HEK293 (cell line): ENCODE data around the gene STING1.
A peak's percentile ranks its signal among the peaks of the same experiment; 100 is the strongest.

Source experiments
- CTCF ChIA-PET: fragments of 350-600 bp; formaldehyde crosslinking; extraction: SDS; loops from one replicate; lab custom pipeline; 2021; ENCODE audit warnings: antibody characterized with exemption; lab: Yijun Ruan, JAX
- POLR2A ChIA-PET: fragments of 300-600 bp; formaldehyde crosslinking; extraction: SDS; loops from one replicate; lab custom pipeline; 2020; ENCODE audit warnings: antibody characterized with exemption, inconsistent platforms; lab: Yijun Ruan, JAX
- H3K27ac ChIP-seq: fragments of 200-500 bp; sonication (Bioruptor generic); 2 replicates; pipeline ENCODE4 v1.5.1; 2014; ENCODE audit warnings: low read depth, low read length, control low read depth, inconsistent platforms; ENCODE audit errors: extremely low read depth
- H3K36me3 ChIP-seq, 2 experiments: fragments of 200-500 bp in 1 of 2; sonication (Bioruptor generic) in 1 of 2; 1 replicate in 1 of 2; 2 replicates in 1 of 2; pipeline ENCODE4 v1.5.1; 2014 to 2017; ENCODE audit warnings: inconsistent platforms in 2 of 2, low read length in 2 of 2; ENCODE audit not compliant: control insufficient read depth in 2 of 2, insufficient read depth in 1 of 2
- H3K4me1 ChIP-seq: fragments of 200-500 bp; sonication (Bioruptor generic); 2 replicates; pipeline ENCODE4 v1.5.1; 2014; ENCODE audit warnings: mild to moderate bottlenecking, low read length, inconsistent platforms; ENCODE audit not compliant: control insufficient read depth, insufficient read depth
- H3K4me3 ChIP-seq: 2 replicates; pipeline ENCODE4 v1.5.1; 2011; ENCODE audit warnings: low read depth, mild to moderate bottlenecking, control low read depth, low read length, moderate library complexity
- H3K9me3 ChIP-seq: fragments of 200-500 bp; sonication (Bioruptor generic); 2 replicates; pipeline ENCODE4 v1.5.1; 2014; ENCODE audit warnings: low read depth, low read length, inconsistent platforms; ENCODE audit not compliant: control insufficient read depth, insufficient read depth
- EGR2 ChIP-seq: fragments of 450-650 bp; formaldehyde crosslinking; IDR thresholded peaks from 2 replicates; pipeline ENCODE4 v1.5.1; 2016; ENCODE audit warnings: low read depth, missing biosample characterization, missing genetic modification characterization
- YY1 ChIP-seq: fragments of 450-650 bp; formaldehyde crosslinking; IDR thresholded peaks from 2 replicates; pipeline ENCODE4 v1.5.1; 2018; ENCODE audit warnings: missing biosample characterization, missing genetic modification characterization
- ZBTB8A ChIP-seq: fragments of 450-650 bp; formaldehyde crosslinking; IDR thresholded peaks from 2 replicates; pipeline ENCODE4 v1.5.1; 2016; ENCODE audit warnings: missing biosample characterization, missing genetic modification characterization
- ZIC2 ChIP-seq: fragments of 450-650 bp; formaldehyde crosslinking; IDR thresholded peaks from 2 replicates; pipeline ENCODE4 v1.5.1; 2016; ENCODE audit warnings: missing biosample characterization, missing genetic modification characterization
- ZNF132 ChIP-seq: fragments of 450-650 bp; formaldehyde crosslinking; IDR thresholded peaks from 2 replicates; pipeline ENCODE4 v1.5.1; 2017; ENCODE audit warnings: missing biosample characterization, missing genetic modification characterization, borderline replicate concordance
- ZNF221 ChIP-seq: fragments of 450-650 bp; formaldehyde crosslinking; IDR thresholded peaks from 2 replicates; pipeline ENCODE4 v1.5.1; 2017; ENCODE audit warnings: missing biosample characterization, missing genetic modification characterization, borderline replicate concordance
- ZNF23 ChIP-seq: fragments of 450-650 bp; formaldehyde crosslinking; IDR thresholded peaks from 2 replicates; pipeline ENCODE4 v1.5.1; 2016; ENCODE audit warnings: missing biosample characterization, missing genetic modification characterization, borderline replicate concordance
- ZNF266 ChIP-seq: fragments of 450-650 bp; formaldehyde crosslinking; IDR thresholded peaks from 2 replicates; pipeline ENCODE4 v1.5.1; 2016; ENCODE audit warnings: missing biosample characterization, missing genetic modification characterization, low read depth
- ZNF335 ChIP-seq: fragments of 450-650 bp; formaldehyde crosslinking; conservative IDR thresholded peaks from 2 replicates; pipeline ENCODE4 v1.5.1; 2016; ENCODE audit warnings: missing biosample characterization, missing genetic modification characterization
- ZNF354C ChIP-seq: fragments of 450-650 bp; formaldehyde crosslinking; IDR thresholded peaks from 2 replicates; pipeline ENCODE4 v1.5.1; 2016; ENCODE audit warnings: missing biosample characterization, missing genetic modification characterization, low read depth, borderline replicate concordance
- ZNF394 ChIP-seq: fragments of 450-650 bp; formaldehyde crosslinking; IDR thresholded peaks from 2 replicates; pipeline ENCODE4 v1.5.1; 2016; ENCODE audit warnings: missing biosample characterization, missing genetic modification characterization, mild to moderate bottlenecking, moderate library complexity, borderline replicate concordance
- ZNF555 ChIP-seq: fragments of 450-650 bp; formaldehyde crosslinking; conservative IDR thresholded peaks from 2 replicates; pipeline ENCODE4 v1.5.1; 2017; ENCODE audit warnings: missing biosample characterization, mild to moderate bottlenecking, missing genetic modification characterization, inconsistent platforms
- ZNF623 ChIP-seq: fragments of 450-650 bp; formaldehyde crosslinking; IDR thresholded peaks from 2 replicates; pipeline ENCODE4 v1.5.1; 2016; ENCODE audit warnings: missing biosample characterization, missing genetic modification characterization
- ZNF776 ChIP-seq: fragments of 450-650 bp; formaldehyde crosslinking; IDR thresholded peaks from 2 replicates; pipeline ENCODE4 v1.5.0; 2017; ENCODE audit warnings: missing biosample characterization, missing genetic modification characterization, borderline replicate concordance
- ZNF843 ChIP-seq: fragments of 450-650 bp; formaldehyde crosslinking; IDR thresholded peaks from 2 replicates; pipeline ENCODE4 v1.5.1; 2016; ENCODE audit warnings: missing biosample characterization, missing genetic modification characterization
- ZSCAN16 ChIP-seq: fragments of 450-650 bp; formaldehyde crosslinking; IDR thresholded peaks from 2 replicates; pipeline ENCODE4 v1.5.1; 2016; ENCODE audit warnings: missing biosample characterization, missing genetic modification characterization
- TF ChIP-seq, protein P1 (sequence below): fragments of 450-650 bp; formaldehyde crosslinking; IDR thresholded peaks from 2 replicates; pipeline ENCODE4 v1.5.1; 2016; ENCODE audit warnings: missing biosample characterization, missing genetic modification characterization, low read depth

Gene STING1

DNA sequence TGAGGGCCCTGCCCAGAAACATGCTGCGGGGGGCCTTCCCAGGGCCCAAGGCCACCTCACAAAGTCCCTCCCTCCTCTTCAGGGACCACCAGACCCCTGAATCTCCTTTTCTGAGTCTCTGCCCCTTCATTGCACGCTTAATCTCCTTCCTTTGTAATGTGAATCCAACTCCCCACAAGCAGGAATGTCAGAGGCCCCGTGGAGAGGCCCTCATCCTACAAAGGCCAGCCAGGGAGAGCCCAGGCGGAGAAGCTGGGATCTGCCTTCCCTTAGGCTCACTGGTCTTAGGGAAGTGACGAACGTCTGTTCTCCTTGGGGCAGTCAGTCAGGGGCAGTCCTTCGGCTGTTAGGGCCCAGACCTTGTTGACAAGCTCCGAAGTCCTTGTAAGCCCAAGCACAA is 9.5 kb downstream of the STING1 start:
- Histone ChIP-seq H3K4me1 (no peaks in the 10 kb centered on the region), H3K36me3 (peaks cover 0 to 28% of the 10 kb centered on the region in 2 experiments; a peak in 1 of 3 replicates)
- TF ChIP-seq ZNF335 (tag by site-specific recombination) (no peak), ZNF394 (peak; percentile 39; the same call in 1 of the 2 replicates)
- TF ChIP-seq, all 188 proteins: peak for 1
- ChIA-PET CTCF (interaction anchor here (0.9 kb wide), 1 partner anchor 50 kb away, joined by 5 read pairs; no protein-coding TSS in a partner anchor), POLR2A (no interaction called here)
- Histone ChIP-seq H3K4me3 (no peak overlapping the region), H3K27ac (no peak overlapping the region), H3K9me3 (no peaks in the 10 kb centered on the region)

DNA sequence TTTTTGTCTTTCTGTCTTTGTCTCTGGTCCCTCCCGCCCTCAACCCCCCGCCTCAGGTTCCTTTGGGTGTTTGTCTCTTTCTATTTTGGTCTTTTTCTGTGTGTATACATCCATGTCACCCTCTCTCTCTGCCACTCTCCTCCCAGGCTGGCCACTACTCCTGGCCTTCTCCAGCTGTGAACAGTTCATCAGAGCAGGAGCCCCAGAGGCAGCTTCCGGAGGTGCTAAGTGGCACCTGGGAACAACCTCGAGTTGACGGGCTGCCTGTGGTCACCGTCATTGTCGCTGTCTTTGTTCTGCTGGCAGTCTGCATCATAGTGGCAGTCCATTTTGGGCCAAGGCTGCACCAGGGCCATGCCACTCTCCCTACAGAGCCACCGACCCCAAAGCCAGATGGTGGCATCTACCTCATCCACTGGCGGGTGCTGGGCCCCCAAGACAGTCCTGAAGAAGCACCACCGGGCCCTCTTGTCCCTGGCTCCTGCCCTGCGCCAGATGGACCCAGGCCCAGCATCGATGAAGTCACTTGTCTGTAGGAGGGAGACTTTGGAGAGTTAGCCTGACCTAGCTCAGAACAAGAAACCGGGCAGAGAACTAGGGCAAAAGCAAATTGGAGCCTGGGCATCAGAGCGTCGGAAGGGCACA is 10.1 kb downstream of the STING1 start:
- Histone ChIP-seq H3K36me3 (peaks cover 0 to 22% of the 10 kb centered on the region in 2 experiments; a peak in 1 of 3 replicates), H3K4me1 (no peaks in the 10 kb centered on the region), H3K4me3 (no peak overlapping the region), H3K9me3 (no peaks in the 10 kb centered on the region), H3K27ac (no peak overlapping the region)
- ChIA-PET CTCF (interaction anchor here (0.9 kb wide), 1 partner anchor 50 kb away, joined by 5 read pairs; no protein-coding TSS in a partner anchor), POLR2A (no interaction called here)
- TF ChIP-seq ZIC2 (tag by site-specific recombination) (peak; percentile 24; the same call in 1 of the 2 replicates), ZNF266 (tag by site-specific recombination) (no peak)

DNA sequence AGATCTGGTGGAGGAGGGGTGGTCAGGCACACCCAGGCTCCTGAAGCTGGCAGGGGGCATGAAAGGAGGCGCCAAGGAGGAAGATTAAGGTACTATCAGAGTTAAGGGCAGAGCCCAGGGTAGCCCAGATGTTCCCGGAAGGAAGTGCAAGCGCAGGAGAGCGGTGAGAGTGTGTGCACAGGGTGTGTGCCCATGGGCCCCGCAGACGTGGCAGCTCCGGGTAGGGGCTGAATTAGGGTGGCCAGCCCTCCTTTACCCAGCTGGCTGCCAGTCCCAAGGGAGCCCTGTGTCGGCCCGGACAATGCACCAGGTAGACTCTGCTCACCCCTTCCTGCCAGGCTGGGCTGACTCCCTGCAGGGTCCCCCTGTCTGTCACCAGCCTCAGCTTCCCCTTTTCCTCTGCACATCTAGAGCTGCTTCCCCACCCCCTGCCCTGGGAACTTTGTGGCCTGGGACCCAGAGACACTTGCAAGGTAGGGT is 11.7 kb downstream of the STING1 start, which contains the start of gene SMIM33:
Gene SMIM33, plus strand, starts transcription at position 184 of the 480 bp plus-strand sequence. Its CDS starts 118 bp downstream, at position 302.
- no peak within 1 kb of the TSS for H3K4me3 ChIP-seq
- peaks cover 0 to 11% of the 10 kb centered on the region in 2 experiments; a peak in 1 of 3 replicates for H3K36me3 ChIP-seq
- no peak within 1 kb of the TSS for H3K27ac ChIP-seq
- ChIA-PET POLR2A (interaction anchor here (0.8 kb wide), 1 partner anchor 32 kb away, joined by 3 read pairs; the partner anchor contains the start of gene DNAJC18), CTCF (no interaction called here)
- H3K9me3 ChIP-seq, result no peaks in the 10 kb centered on the region
- TF ChIP-seq ZBTB8A (tag by site-specific recombination) (no peak), ZNF776 (tag by site-specific recombination) (no peak), ZNF23 (tag by site-specific recombination) (no peak), ZNF132 (no peak), ZNF221 (tag by site-specific recombination) (no peak), YY1 (tag by site-specific recombination) (no peak), ZSCAN16 (tag by site-specific recombination) (no peak), ZNF354C (no peak), ZNF623 (no peak), EGR2 (no peak), ZNF843 (tag by site-specific recombination) (no peak), ZNF555 (tag by site-specific recombination) (no peak)
- TF ChIP-seq, protein P1, sequence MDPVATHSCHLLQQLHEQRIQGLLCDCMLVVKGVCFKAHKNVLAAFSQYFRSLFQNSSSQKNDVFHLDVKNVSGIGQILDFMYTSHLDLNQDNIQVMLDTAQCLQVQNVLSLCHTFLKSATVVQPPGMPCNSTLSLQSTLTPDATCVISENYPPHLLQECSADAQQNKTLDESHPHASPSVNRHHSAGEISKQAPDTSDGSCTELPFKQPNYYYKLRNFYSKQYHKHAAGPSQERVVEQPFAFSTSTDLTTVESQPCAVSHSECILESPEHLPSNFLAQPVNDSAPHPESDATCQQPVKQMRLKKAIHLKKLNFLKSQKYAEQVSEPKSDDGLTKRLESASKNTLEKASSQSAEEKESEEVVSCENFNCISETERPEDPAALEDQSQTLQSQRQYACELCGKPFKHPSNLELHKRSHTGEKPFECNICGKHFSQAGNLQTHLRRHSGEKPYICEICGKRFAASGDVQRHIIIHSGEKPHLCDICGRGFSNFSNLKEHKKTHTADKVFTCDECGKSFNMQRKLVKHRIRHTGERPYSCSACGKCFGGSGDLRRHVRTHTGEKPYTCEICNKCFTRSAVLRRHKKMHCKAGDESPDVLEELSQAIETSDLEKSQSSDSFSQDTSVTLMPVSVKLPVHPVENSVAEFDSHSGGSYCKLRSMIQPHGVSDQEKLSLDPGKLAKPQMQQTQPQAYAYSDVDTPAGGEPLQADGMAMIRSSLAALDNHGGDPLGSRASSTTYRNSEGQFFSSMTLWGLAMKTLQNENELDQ (tag by site-specific recombination), result no peak
- no peaks in the 10 kb centered on the region for H3K4me1 ChIP-seq
